DOHH2 (cell line): Measurements from ENCODE around the gene CCSER2.
"Not testable (repeated sequence)": the region's sequence is repeated elsewhere in the genome, so short reads cannot be mapped to it uniquely, and the experiment has no call there.

ENCODE experiments used
- CTCF ChIP-seq: fragments of 200-600 bp; sonication (generic); IDR thresholded peaks from one replicate; pipeline ENCODE4 v1.5.1; 2014; ENCODE audit warnings: antibody characterized with exemption, mild to moderate bottlenecking, low read depth, low read length; ENCODE audit not compliant: poor library complexity, severe bottlenecking
- EZH2phosphoT487 ChIP-seq: fragments of 200-600 bp; sonication (generic); IDR thresholded peaks from 2 replicates; pipeline ENCODE4 v1.6.1; 2017; ENCODE audit warnings: borderline replicate concordance, mild to moderate bottlenecking, antibody characterized with exemption, low read length, moderate library complexity, mixed read lengths

- not testable (repeated sequence) for TF ChIP-seq CTCF, EZH2phosphoT487
These were observed 121.0 kb downstream of the CCSER2 start for GRCh38 chr10:84449351-84449750.
